ENCODE results near the gene DEXI.

- TF ChIP-seq CTCF (conservative IDR thresholded peaks at IDR 0.05) (no peak), ZFX (IDR thresholded peaks at IDR 0.05) (no peak)
These were observed 23.9 kb upstream of the DEXI start for GRCh38 chr16:10966129-10966528.
